CD4-positive, alpha-beta T cell treated with Interleukin-15 for 4 hours (primary cell): ENCODE measurements around the gene CAP2.
"Not testable (repeated sequence)": the region's sequence is repeated elsewhere in the genome, so short reads cannot be mapped to it uniquely, and the experiment has no call there.

Experiments used
- DNase-seq: peaks from one replicate; pipeline ENCODE4 v3.0.0-alpha.2; 2020; ENCODE audit warnings: low spot score

The CAP2 gene

GRCh38 chr6:17397764-17398194 is 4.4 kb downstream of the CAP2 start:
- DNase-seq = no peak

- DNase-seq = not testable (repeated sequence)
These were observed 12.0 kb downstream of the CAP2 start for GRCh38 chr6:17405181-17405943.

GRCh38 chr6:17405944-17406245 is 12.5 kb downstream of the CAP2 start:
- no peak for DNase-seq

DNA sequence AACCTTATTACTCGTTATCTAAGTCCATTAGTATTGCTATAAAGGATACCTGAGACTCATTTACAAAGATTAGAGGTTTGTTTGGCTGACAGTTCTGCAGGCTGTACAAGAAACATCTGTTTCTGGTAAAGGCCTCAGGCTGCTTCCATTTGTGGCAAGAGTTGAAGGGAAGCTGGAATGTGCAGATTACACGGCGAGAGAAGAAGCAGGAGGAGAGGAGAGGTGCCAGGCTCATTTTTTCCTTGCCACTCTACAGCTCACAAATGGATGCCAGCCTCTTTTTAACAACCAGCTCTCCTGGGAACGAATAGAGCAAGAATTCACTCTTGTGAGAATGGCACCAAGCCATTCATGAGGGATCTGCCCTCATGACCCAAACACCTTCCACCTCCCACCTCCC is 14.7 kb downstream of the CAP2 start:
- no peak for DNase-seq

DNA sequence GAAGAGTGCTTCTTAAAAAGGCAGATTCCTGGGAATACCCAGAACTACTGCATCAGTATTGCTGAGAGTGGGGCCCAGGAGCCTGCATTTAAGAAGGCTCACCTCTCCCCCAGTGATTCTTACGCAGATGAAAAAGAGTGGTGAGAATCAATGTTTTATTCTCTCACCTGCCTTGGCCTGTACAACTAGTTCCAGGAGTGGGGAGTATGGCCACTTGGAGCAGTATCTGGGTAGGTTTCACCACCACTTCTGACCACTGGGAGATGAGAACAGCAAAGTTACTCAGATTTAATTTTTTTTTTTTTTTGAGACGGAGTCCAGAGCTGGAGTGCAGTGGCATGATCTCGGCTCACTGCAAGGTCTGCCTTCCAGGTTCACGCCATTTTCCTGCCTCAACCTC is 16.9 kb downstream of the CAP2 start:
- DNase-seq = no peak

GRCh38 chr6:17413313-17413750 is 19.9 kb downstream of the CAP2 start:
- no peak for DNase-seq

- DNase-seq = not testable (repeated sequence)
These were observed 21.0 kb downstream of the CAP2 start for GRCh38 chr6:17414395-17414794.

- DNase-seq = no peak
These were observed 21.9 kb downstream of the CAP2 start for GRCh38 chr6:17415321-17415720.

DNA sequence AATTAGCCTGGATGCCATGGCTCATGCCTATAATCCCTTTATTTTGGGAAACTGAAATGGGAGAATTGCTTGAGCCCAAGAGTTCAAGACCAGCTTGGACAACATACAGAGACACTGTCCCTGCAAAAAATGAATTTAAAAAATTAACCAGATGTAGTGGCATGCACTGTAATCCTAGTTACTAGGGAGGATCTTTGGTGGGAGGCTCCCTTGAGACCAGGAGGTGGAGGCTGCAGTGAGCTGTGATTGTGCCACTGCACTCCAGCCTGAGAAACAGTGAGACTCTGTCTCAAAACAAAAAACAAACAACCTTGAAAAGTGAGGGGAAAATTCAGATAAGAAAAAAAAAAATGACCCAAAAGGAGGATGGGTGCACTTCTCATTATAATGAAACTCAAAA is 23.4 kb downstream of the CAP2 start:
- DNase-seq = no peak

DNA sequence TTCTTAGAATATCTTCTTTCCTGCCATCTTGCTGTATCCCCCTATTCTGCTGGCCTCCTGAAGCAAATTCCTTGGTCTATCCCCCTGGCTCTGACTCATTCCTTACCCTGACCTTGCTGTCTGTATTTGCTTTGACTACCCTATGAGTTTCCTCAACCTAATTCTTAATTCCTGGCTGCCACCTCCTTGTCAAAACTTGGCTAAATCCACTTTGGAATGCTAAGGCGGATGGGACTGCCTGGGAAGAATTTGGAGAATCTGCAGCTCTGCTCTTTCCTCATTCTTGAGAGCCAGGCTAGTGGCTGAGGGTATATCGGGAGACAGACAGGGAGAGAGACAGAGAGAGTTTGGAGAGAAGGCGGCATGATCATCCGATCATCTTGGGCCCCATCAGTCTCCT is 24.4 kb downstream of the CAP2 start:
- no peak for DNase-seq

GRCh38 chr6:17418281-17419188 is 25.1 kb downstream of the CAP2 start:
- no peak for DNase-seq

- DNase-seq = no peak
These were observed 25.8 kb downstream of the CAP2 start for GRCh38 chr6:17419189-17419575.

GRCh38 chr6:17420368-17420767 is 27.0 kb downstream of the CAP2 start:
- no peak for DNase-seq

- no peak for DNase-seq
These were observed 28.0 kb downstream of the CAP2 start for GRCh38 chr6:17421406-17421805.

DNA sequence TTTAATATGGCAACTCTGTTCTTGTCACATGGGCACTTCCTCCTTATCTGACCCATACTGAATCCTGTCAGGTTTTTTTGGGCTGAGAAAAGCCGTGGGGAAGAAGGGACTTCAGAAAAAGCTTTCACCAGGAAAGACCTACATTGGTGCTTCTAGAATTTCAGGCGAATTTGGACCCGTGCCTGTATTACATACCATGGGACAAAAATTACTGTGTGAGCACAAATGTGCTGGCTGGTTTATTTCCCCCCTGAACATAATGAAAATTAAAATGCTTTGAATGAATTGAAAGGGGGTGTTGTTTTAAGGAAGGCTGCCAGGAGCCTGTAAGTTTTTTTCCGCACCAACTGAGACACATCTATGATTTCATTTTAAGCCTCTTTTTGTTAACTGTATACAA is 29.6 kb downstream of the CAP2 start:
- DNase-seq = no peak

DNA sequence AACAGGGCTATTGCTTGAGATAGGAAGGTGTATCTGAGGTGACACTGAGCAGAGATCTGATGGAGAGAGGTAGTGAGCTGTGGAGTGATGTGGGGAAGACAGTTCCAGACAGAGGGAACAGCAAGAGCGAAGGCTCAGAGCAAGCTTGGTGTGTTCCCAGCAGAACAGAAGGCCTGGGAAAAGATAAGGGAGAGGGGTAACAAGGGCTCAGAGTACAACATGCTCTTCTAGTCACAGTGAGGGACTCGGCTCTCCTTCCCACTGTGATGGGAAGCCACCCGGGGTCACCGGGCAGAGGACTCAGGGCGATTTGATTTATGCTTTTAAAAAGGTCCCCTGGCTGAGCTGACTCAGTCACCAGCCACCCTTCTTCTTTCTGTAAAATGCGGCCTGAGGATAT is 33.7 kb downstream of the CAP2 start:
- no peak for DNase-seq

DNA sequence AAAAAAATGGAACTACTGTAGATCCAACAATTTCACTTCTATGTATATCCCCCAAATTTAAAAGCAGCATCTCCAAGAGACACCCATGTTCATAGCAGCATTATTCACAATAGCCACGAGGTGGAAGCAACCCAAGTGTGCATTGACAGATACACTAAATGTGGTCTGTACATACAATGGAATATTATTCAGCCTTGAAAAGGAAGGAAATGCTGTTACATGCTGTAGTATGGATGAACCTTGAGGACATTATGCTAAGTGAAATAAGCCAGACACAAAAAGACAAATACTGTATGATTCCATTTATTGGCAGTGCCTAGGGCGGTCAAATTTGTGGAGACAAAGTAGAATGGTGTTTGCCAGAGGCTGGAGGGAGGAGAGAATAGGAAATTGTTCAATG is 34.2 kb downstream of the CAP2 start:
- no peak for DNase-seq

- not testable (repeated sequence) for DNase-seq
These were observed 35.3 kb downstream of the CAP2 start for GRCh38 chr6:17428595-17429120.

DNA sequence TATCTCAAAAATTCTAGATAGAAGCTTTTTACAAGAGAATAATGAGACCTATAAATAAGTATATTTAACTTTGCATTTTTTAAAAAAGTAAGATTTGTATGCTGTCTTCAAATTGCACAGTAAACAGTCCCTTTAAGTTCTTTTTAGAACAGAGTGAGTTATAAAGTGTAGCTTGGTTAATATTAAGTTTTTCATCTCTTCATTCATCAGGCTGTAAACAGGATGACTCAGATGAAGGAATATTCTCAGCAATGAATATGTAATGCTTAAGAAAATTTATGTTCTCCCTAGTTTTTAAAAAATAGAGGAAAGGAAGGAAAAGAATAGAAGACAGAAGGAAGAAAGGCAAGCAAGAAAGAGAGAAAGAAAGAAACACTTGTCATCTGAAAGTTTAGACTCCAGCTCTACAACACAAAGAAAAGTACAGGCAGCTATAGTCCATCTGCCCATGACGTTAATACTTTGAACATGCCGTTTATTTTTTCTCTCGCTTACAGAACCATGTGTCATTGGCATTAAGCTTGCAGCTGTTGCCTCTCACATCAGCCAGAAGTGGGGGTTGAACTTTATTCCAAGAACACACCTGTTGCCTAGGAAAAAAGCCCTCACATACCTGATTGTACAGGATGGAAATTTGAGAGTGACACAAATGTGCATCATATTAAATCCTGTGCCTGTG is 36.1 kb downstream of the CAP2 start:
- DNase-seq = no peak

GRCh38 chr6:17431581-17431980 is 38.2 kb downstream of the CAP2 start:
- DNase-seq = no peak

DNA sequence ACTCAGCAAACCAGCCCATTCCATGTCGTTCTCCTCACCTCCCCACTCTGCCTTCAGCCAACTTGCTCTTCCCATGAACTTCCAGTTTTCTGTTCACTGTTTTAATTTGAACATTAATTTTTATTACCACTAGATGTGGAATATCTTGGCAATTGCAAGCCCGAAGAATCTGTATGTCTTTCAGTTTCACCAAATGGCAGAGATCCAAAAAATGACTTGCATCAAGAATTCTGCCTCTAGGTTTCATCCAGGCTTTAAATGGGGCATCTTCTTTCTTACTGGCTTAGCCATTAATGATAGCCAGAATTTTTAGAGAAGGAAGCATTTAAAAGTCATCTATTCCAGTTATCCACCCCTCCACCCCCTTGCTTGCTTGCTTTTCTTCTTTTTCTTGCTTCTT is 39.0 kb downstream of the CAP2 start:
- no peak for DNase-seq

DNA sequence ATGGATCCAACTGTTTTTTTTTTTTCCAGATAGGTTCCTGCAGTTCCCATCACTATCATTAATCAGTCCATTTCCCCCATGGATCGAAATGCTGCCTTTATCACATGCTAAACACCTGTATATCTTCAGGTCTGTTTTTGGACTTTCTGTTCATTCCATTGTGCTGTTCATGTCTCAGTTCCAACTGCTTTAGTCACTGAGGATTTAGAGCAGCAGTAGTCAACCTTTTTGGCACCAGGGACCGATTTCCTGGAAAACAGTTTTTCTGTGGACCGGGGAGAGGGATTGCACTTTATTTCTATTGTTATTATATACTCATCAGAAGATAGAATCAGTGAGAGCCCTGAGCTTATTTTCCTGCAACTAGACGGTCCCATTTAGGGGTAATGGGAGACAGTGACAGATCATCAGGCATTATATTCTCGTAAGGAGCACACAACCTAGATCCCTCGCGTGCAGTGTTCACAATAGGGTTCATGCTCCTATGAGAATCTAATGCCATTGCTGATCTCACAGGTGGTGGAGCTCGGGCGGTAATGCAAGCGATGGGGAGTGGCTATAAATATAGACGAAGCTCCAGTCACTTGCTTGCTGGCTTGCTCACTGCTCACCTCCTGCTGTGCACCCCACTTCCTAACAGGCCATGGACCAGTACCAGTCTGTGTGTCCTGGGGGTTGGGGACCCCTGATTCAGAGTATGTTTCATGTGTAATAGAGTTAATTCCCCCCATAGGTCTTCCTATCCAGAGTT is 46.0 kb downstream of the CAP2 start:
- no peak for DNase-seq
